Liver (tissue), 9 donors: ENCODE measurements around the gene UCK2. TPM values are rescaled to one million over a fixed set of nuclear protein-coding genes. Genes with fewer than 3 reads are reported as not detected.

ENCODE experiments used
- DNase-seq: peaks from one replicate; pipeline ENCODE4 v3.0.0-alpha.2; 2017; ENCODE audit warnings: low spot score
- H3K27ac ChIP-seq, 2 donors: one replicate each; pipeline ENCODE4 v1.7.0; 2013; ENCODE audit warnings: inconsistent platforms in 2 of 2, low read length in 2 of 2, control low read depth in 1 of 2, low read depth in 1 of 2, mild to moderate bottlenecking in 1 of 2
- H3K27me3 ChIP-seq, 4 donors: one replicate each; pipeline versions ENCODE4 v1.6.1 to v1.7.0; 2013; ENCODE audit warnings: low read length in 3 of 4, inconsistent platforms in 1 of 4, mild to moderate bottlenecking in 1 of 4, moderate library complexity in 1 of 4; ENCODE audit not compliant: control insufficient read depth in 4 of 4, insufficient read depth in 4 of 4
- H3K36me3 ChIP-seq, 4 donors: one replicate each; pipeline versions ENCODE4 v1.6.1 to v1.7.0; 2013; ENCODE audit warnings: low read length in 3 of 4, mild to moderate bottlenecking in 3 of 4, low read depth in 1 of 4, moderate library complexity in 1 of 4; ENCODE audit not compliant: control insufficient read depth in 4 of 4, insufficient read depth in 3 of 4
- H3K4me1 ChIP-seq, 4 donors: one replicate each; pipeline versions ENCODE4 v1.6.1 to v1.7.0; 2013; ENCODE audit warnings: low read length in 3 of 4, mild to moderate bottlenecking in 3 of 4, moderate library complexity in 1 of 4; ENCODE audit not compliant: control insufficient read depth in 4 of 4, insufficient read depth in 4 of 4
- H3K4me3 ChIP-seq, 3 donors: one replicate each; pipeline versions ENCODE4 v1.6.1 to v1.7.0; 2013; ENCODE audit warnings: low read length in 3 of 3, control low read depth in 1 of 3, low read depth in 1 of 3, mild to moderate bottlenecking in 1 of 3
- H3K9ac ChIP-seq, 2 donors: one replicate each; pipeline ENCODE4 v1.7.0; 2013; ENCODE audit warnings: low read length in 2 of 2, mild to moderate bottlenecking in 2 of 2, moderate library complexity in 2 of 2, control low read depth in 1 of 2, low read depth in 1 of 2
- H3K9me3 ChIP-seq, 4 donors: one replicate each; pipeline versions ENCODE4 v1.6.1 to v1.7.0; 2013; ENCODE audit warnings: low read length in 3 of 4; ENCODE audit not compliant: control insufficient read depth in 4 of 4
- CTCF ChIP-seq: fragments of 150-350 bp; IDR thresholded peaks from 2 replicates; pipeline ENCODE4 v1.5.1; 2017; ENCODE audit warnings: improper control_type of control experiment, low read depth, low read length; ENCODE audit not compliant: missing input control
- EGR1 ChIP-seq, 2 donors: IDR thresholded peaks; 2 replicates each; pipeline ENCODE4 v1.6.1; 2016 to 2018; ENCODE audit warnings: antibody characterized with exemption in 2 of 2, low read depth in 2 of 2
- FOXA2 ChIP-seq: IDR thresholded peaks from 2 replicates; pipeline ENCODE4 v1.6.1; 2016; ENCODE audit warnings: antibody characterized with exemption
- GABPA ChIP-seq, 2 donors: IDR thresholded peaks in 1 of 2; conservative IDR thresholded peaks in 1 of 2; 2 replicates each; pipeline ENCODE4 v1.6.1; 2016; ENCODE audit warnings: antibody characterized with exemption in 2 of 2, mild to moderate bottlenecking in 1 of 2, moderate library complexity in 1 of 2
- HNF4A ChIP-seq, 2 donors: conservative IDR thresholded peaks; 2 replicates each; pipeline ENCODE4 v1.6.1; 2016; ENCODE audit warnings: antibody characterized with exemption in 2 of 2, mild to moderate bottlenecking in 2 of 2
- HNF4G ChIP-seq: IDR thresholded peaks from 2 replicates; pipeline ENCODE4 v1.6.1; 2016; ENCODE audit warnings: antibody characterized with exemption
- JUND ChIP-seq, 2 donors: IDR thresholded peaks; 2 replicates each; pipeline ENCODE4 v1.6.1; 2016; ENCODE audit warnings: antibody characterized with exemption in 2 of 2
- RAD21 ChIP-seq, 2 donors: IDR thresholded peaks; 2 replicates each; pipeline ENCODE4 v1.6.1; 2016; ENCODE audit warnings: antibody characterized with exemption in 2 of 2, mild to moderate bottlenecking in 2 of 2
- REST ChIP-seq: IDR thresholded peaks from 2 replicates; pipeline ENCODE4 v1.6.1; 2016; ENCODE audit warnings: antibody characterized with exemption, mild to moderate bottlenecking
- RXRA ChIP-seq, 2 donors: IDR thresholded peaks; 2 replicates each; pipeline ENCODE4 v1.6.1; 2017 to 2018; ENCODE audit warnings: antibody characterized with exemption in 2 of 2, mild to moderate bottlenecking in 1 of 2
- SP1 ChIP-seq: IDR thresholded peaks from 2 replicates; pipeline ENCODE4 v1.6.1; 2018; ENCODE audit warnings: antibody characterized with exemption, mild to moderate bottlenecking
- TAF1 ChIP-seq: conservative IDR thresholded peaks from 2 replicates; pipeline ENCODE4 v1.6.1; 2016; ENCODE audit warnings: antibody characterized with exemption, mild to moderate bottlenecking
- YY1 ChIP-seq: IDR thresholded peaks from 2 replicates; pipeline ENCODE4 v1.6.1; 2016; ENCODE audit warnings: antibody characterized with exemption, mild to moderate bottlenecking
- ZBTB33 ChIP-seq: IDR thresholded peaks from 2 replicates; pipeline ENCODE4 v1.6.1; 2016; ENCODE audit warnings: antibody characterized with exemption
- WGBS: extraction: QIAGEN DNeasy Blood & Tissue Kit; methylation state at CpG from one replicate; pipeline ENCODE4 v1.1.7; 2013; 5-methylcytosine and 5-hydroxymethylcytosine counted together
- polyA plus RNA-seq, 2 donors: library from polyadenylated mRNA; stranded (reverse) in 1 of 2; unstranded in 1 of 2; fragments of 200-250 nt in 1 of 2; fragments of >200 nt in 1 of 2; fragmentation: Nextera tagmentation in 1 of 2; extraction: Ambion mirVana in 1 of 2; gene quantifications; one replicate each; pipeline versions ENCODE4 v1.2.1 to v1.2.3, GENCODE V29; 2013 to 2015
- total RNA-seq, 2 donors: library from RNA; depleted of rRNA; stranded (reverse); fragments of >200 nt; gene quantifications; one replicate each; pipeline ENCODE4 v1.2.3, GENCODE V29; 2014
- donor health status: healthy.
- donor health status: healthy.
- donor health status: healthy.
- donor health status: healthy.
- donor health status: healthy.

UCK2 gene
- total and polyA plus RNA-seq, 4 donors, result 8.9 to 25.5 (median 17.3) TPM

- TF ChIP-seq RXRA (IDR thresholded peaks at IDR 0.05), result no peak
- TF ChIP-seq EGR1 (IDR thresholded peaks at IDR 0.05; ENCODE audit: low read depth in 2 of 2), result no peak
- no peak for TF ChIP-seq RAD21 (IDR thresholded peaks at IDR 0.05)
- TF ChIP-seq FOXA2, result no peak
- TF ChIP-seq SP1, result no peak
- H3K36me3 ChIP-seq, result no peaks in the 10 kb centered on the region
- no peak overlapping the region for H3K4me3 ChIP-seq
- H3K9me3 ChIP-seq, result no peaks in the 10 kb centered on the region
- peaks cover 2 to 26% (median 21%) of the 10 kb centered on the region in 4 donors for H3K4me1 ChIP-seq
- DNase-seq, result no peak
- no peak overlapping the region for H3K9ac ChIP-seq
- no peaks in the 10 kb centered on the region for H3K27me3 ChIP-seq
- 96% methylated on average over 5 of the region's 5 CpGs for WGBS
- H3K27ac ChIP-seq, result no peak overlapping the region
Observed at GRCh38 chr1:165880993-165881392, 53.6 kb downstream of the UCK2 start.

GRCh38 chr1:165882168-165882837 lies 54.9 kb downstream of the UCK2 start:
- Histone ChIP-seq H3K36me3 (no peaks in the 10 kb centered on the region), H3K4me1 (peaks cover 5 to 37% (median 26%) of the 10 kb centered on the region in 4 donors), H3K9me3 (no peaks in the 10 kb centered on the region), H3K9ac (no peak overlapping the region), H3K27ac (no peak overlapping the region), H3K4me3 (no peak overlapping the region), H3K27me3 (no peaks in the 10 kb centered on the region)
- no peak for TF ChIP-seq HNF4G
- no peak for TF ChIP-seq ZBTB33
- no peak for TF ChIP-seq RAD21 (IDR thresholded peaks at IDR 0.05)
- TF ChIP-seq REST, result no peak
- TF ChIP-seq TAF1, result no peak
- no peak for TF ChIP-seq HNF4A (conservative IDR thresholded peaks at IDR 0.05)
- TF ChIP-seq CTCF, result no peak
- no peak for TF ChIP-seq YY1
- no peak for TF ChIP-seq EGR1 (IDR thresholded peaks at IDR 0.05; ENCODE audit: low read depth in 2 of 2)
- no peak for TF ChIP-seq RXRA (IDR thresholded peaks at IDR 0.05)
- no peak for TF ChIP-seq JUND (IDR thresholded peaks at IDR 0.05)
- TF ChIP-seq FOXA2, result no peak
- no peak for TF ChIP-seq GABPA (IDR thresholded peaks at IDR 0.05 in 1 of 2, conservative IDR thresholded peaks at IDR 0.05 in 1 of 2)
- WGBS, result 90% methylated on average over 3 of the region's 3 CpGs
- DNase-seq, result no peak
